Measurements from ENCODE around the gene PFKFB4. TPM values are rescaled to one million over a fixed set of nuclear protein-coding genes. Genes with fewer than 3 reads are reported as not detected.
"Not testable (repeated sequence)": the region's sequence is repeated elsewhere in the genome, so short reads cannot be mapped to it uniquely, and the experiment has no call there.

Gene PFKFB4
- total RNA-seq, 5 donors from 2014 or later (not counting 1 experiment from before 2014, with no cell fraction given), result 1.8 to 4.2 (median 2.4) TPM

- H3K27me3 Mint-ChIP-seq; H3K4me3 Mint-ChIP-seq; DNase-seq; H3K27ac ChIP-seq (ENCODE audit: low read length); H3K36me3 ChIP-seq (ENCODE audit: control insufficient read depth in 2 of 2, extremely low read depth in 1 of 2, insufficient read depth in 1 of 2, low read length in 1 of 2); H3K9me3 Mint-ChIP-seq; POLR2A ChIA-PET; H3K4me3 ChIP-seq (ENCODE audit: control insufficient read depth in 1 of 2, extremely low read depth in 1 of 2, low read length in 1 of 2); H3K27me3 ChIP-seq (replicated peaks in 1 of 2; ENCODE audit: control insufficient read depth in 2 of 2, extremely low read depth in 1 of 2, insufficient read depth in 2 of 2, low read length in 1 of 2); H3K27ac Mint-ChIP-seq; ATAC-seq (replicated peaks in 1 of 4); H3K36me3 Mint-ChIP-seq; H3K9me3 ChIP-seq: not testable (repeated sequence)
- H3K4me1 Mint-ChIP-seq, result peaks cover 11 to 20% (median 18%) of the 10 kb centered on the region in 3 donors
- H3K4me1 ChIP-seq (ENCODE audit: control insufficient read depth in 1 of 2, extremely low read depth in 1 of 2, insufficient read depth in 2 of 2, low read length in 2 of 2), result peaks cover 0 to 15% of the 10 kb centered on the region in 2 experiments
- CTCF ChIA-PET, result interaction anchor here (0.9 to 1.3 kb wide), 3 partner anchors 116 to 151 kb away, joined by 3 to 8 read pairs (median 4); no protein-coding TSS in a partner anchor
- 84% methylated on average over 5 of the region's 7 CpGs for WGBS (ENCODE audit: insufficient coverage)
Observed at GRCh38 chr3:48551651-48552050, 5.0 kb downstream of the PFKFB4 start.

GRCh38 chr3:48548729-48549705, 7.6 kb downstream of the PFKFB4 start:
- H3K4me3 ChIP-seq (ENCODE audit: control insufficient read depth in 1 of 2, extremely low read depth in 1 of 2, low read length in 1 of 2), result no peak overlapping the region
- H3K9me3 ChIP-seq, result no peaks in the 10 kb centered on the region
- Mint-ChIP-seq H3K27me3 (no peaks in the 10 kb centered on the region), H3K4me1 (peaks cover 9 to 27% (median 19%) of the 10 kb centered on the region in 3 donors), H3K36me3 (no peaks in the 10 kb centered on the region), H3K27ac (no peak overlapping the region), H3K9me3 (no peaks in the 10 kb centered on the region), H3K4me3 (no peak overlapping the region)
- CTCF ChIA-PET, result interaction anchor here (0.6 to 4.7 kb wide), 16 partner anchors 8 to 1233 kb away, joined by 3 to 51 read pairs (median 4); partner anchors contain the start of gene PFKFB4 (in 1 of the 2)
- H3K4me1 ChIP-seq (ENCODE audit: control insufficient read depth in 1 of 2, extremely low read depth in 1 of 2, insufficient read depth in 2 of 2, low read length in 2 of 2), result peaks cover 0 to 7% of the 10 kb centered on the region in 2 experiments
- DNase-seq (peak; percentile 46 to 87 (median 78)), ATAC-seq (replicated peaks in 1 of 4) (peak; percentile 89 to 99 (median 96))
- POLR2A ChIA-PET, result interaction anchor here in 1 of 2 donors (0.7 kb wide), 1 partner anchor 157 kb away, joined by 3 read pairs; no protein-coding TSS in a partner anchor
- WGBS (ENCODE audit: insufficient coverage), result 68% methylated on average over 6 of the region's 10 CpGs
- no peaks in the 10 kb centered on the region for H3K36me3 ChIP-seq (ENCODE audit: control insufficient read depth in 2 of 2, extremely low read depth in 1 of 2, insufficient read depth in 1 of 2, low read length in 1 of 2)
- no peak overlapping the region for H3K27ac ChIP-seq (ENCODE audit: low read length)
- H3K27me3 ChIP-seq (replicated peaks in 1 of 2; ENCODE audit: control insufficient read depth in 2 of 2, extremely low read depth in 1 of 2, insufficient read depth in 2 of 2, low read length in 1 of 2), result no peaks in the 10 kb centered on the region

GRCh38 chr3:48548126-48548525, 8.5 kb downstream of the PFKFB4 start:
- DNase-seq (no peak), ATAC-seq (replicated peaks in 1 of 4) (no peak)
- ChIA-PET POLR2A (no interaction called here), CTCF (interaction anchor here (0.8 to 4.7 kb wide), 6 partner anchors 9 to 150 kb away, joined by 3 to 51 read pairs (median 4); partner anchors contain the start of gene PFKFB4 (in 1 of the 2))
- H3K27me3 Mint-ChIP-seq, result no peaks in the 10 kb centered on the region
- Histone ChIP-seq H3K27me3 (replicated peaks in 1 of 2; ENCODE audit: control insufficient read depth in 2 of 2, extremely low read depth in 1 of 2, insufficient read depth in 2 of 2, low read length in 1 of 2) (no peaks in the 10 kb centered on the region), H3K27ac (ENCODE audit: low read length) (no peak overlapping the region), H3K36me3 (ENCODE audit: control insufficient read depth in 2 of 2, extremely low read depth in 1 of 2, insufficient read depth in 1 of 2, low read length in 1 of 2) (no peaks in the 10 kb centered on the region), H3K4me1 (ENCODE audit: control insufficient read depth in 1 of 2, extremely low read depth in 1 of 2, insufficient read depth in 2 of 2, low read length in 2 of 2) (peaks cover 0 to 7% of the 10 kb centered on the region in 2 experiments), H3K4me3 (ENCODE audit: control insufficient read depth in 1 of 2, extremely low read depth in 1 of 2, low read length in 1 of 2) (no peak overlapping the region), H3K9me3 (no peaks in the 10 kb centered on the region)
- WGBS (ENCODE audit: insufficient coverage), result 100% methylated on average over 2 of the region's 5 CpGs
- no peaks in the 10 kb centered on the region for H3K9me3 Mint-ChIP-seq
- no peak overlapping the region for H3K27ac Mint-ChIP-seq
- H3K4me1 Mint-ChIP-seq, result peaks cover 9 to 27% (median 19%) of the 10 kb centered on the region in 3 donors
- H3K4me3 Mint-ChIP-seq, result no peak overlapping the region
- H3K36me3 Mint-ChIP-seq, result no peaks in the 10 kb centered on the region

- H3K9me3 Mint-ChIP-seq, result no peaks in the 10 kb centered on the region
- H3K27ac Mint-ChIP-seq, result peak overlapping the region in 1 of 2 donors; percentile 16
- DNase-seq (no peak), ATAC-seq (replicated peaks in 1 of 4) (no peak)
- ChIA-PET POLR2A (no interaction called here), CTCF (interaction anchor here (0.6 to 4.7 kb wide), 4 partner anchors 110 to 274 kb away, joined by 3 to 51 read pairs (median 4); no protein-coding TSS in a partner anchor)
- Histone ChIP-seq H3K4me1 (ENCODE audit: control insufficient read depth in 1 of 2, extremely low read depth in 1 of 2, insufficient read depth in 2 of 2, low read length in 2 of 2) (peaks cover 0 to 7% of the 10 kb centered on the region in 2 experiments), H3K36me3 (ENCODE audit: control insufficient read depth in 2 of 2, extremely low read depth in 1 of 2, insufficient read depth in 1 of 2, low read length in 1 of 2) (no peaks in the 10 kb centered on the region), H3K27ac (ENCODE audit: low read length) (no peak overlapping the region), H3K4me3 (ENCODE audit: control insufficient read depth in 1 of 2, extremely low read depth in 1 of 2, low read length in 1 of 2) (no peak overlapping the region), H3K27me3 (replicated peaks in 1 of 2; ENCODE audit: control insufficient read depth in 2 of 2, extremely low read depth in 1 of 2, insufficient read depth in 2 of 2, low read length in 1 of 2) (no peaks in the 10 kb centered on the region), H3K9me3 (no peaks in the 10 kb centered on the region)
- 100% methylated on average over 2 of the region's 4 CpGs for WGBS (ENCODE audit: insufficient coverage)
- H3K4me3 Mint-ChIP-seq, result no peak overlapping the region
- H3K36me3 Mint-ChIP-seq, result peaks cover 4% of the 10 kb centered on the region
- peaks cover 9 to 27% (median 19%) of the 10 kb centered on the region in 3 donors for H3K4me1 Mint-ChIP-seq
- H3K27me3 Mint-ChIP-seq, result no peaks in the 10 kb centered on the region
Observed at GRCh38 chr3:48546203-48546829, 10.3 kb downstream of the PFKFB4 start.

GRCh38 chr3:48544141-48544540, 12.5 kb downstream of the PFKFB4 start:
- Mint-ChIP-seq H3K27ac (no peak overlapping the region), H3K9me3 (no peaks in the 10 kb centered on the region), H3K4me1 (peaks cover 9 to 27% (median 19%) of the 10 kb centered on the region in 3 donors), H3K27me3 (no peaks in the 10 kb centered on the region), H3K36me3 (peaks cover 4% of the 10 kb centered on the region), H3K4me3 (no peak overlapping the region)
- no peak for ATAC-seq (replicated peaks in 1 of 4)
- WGBS (ENCODE audit: insufficient coverage), result no CpG with 5 or more reads among the region's 5 CpGs
- Histone ChIP-seq H3K36me3 (ENCODE audit: control insufficient read depth in 2 of 2, extremely low read depth in 1 of 2, insufficient read depth in 1 of 2, low read length in 1 of 2) (no peaks in the 10 kb centered on the region), H3K9me3 (no peaks in the 10 kb centered on the region), H3K27me3 (replicated peaks in 1 of 2; ENCODE audit: control insufficient read depth in 2 of 2, extremely low read depth in 1 of 2, insufficient read depth in 2 of 2, low read length in 1 of 2) (no peaks in the 10 kb centered on the region), H3K4me3 (ENCODE audit: control insufficient read depth in 1 of 2, extremely low read depth in 1 of 2, low read length in 1 of 2) (no peak overlapping the region), H3K4me1 (ENCODE audit: control insufficient read depth in 1 of 2, extremely low read depth in 1 of 2, insufficient read depth in 2 of 2, low read length in 2 of 2) (peaks cover 0 to 7% of the 10 kb centered on the region in 2 experiments), H3K27ac (ENCODE audit: low read length) (no peak overlapping the region)
- ChIA-PET CTCF (interaction anchor here in 1 of 2 donors (0.6 kb wide), 2 partner anchors 15 to 43 kb away, joined by 5 to 7 read pairs; no protein-coding TSS in a partner anchor), POLR2A (no interaction called here)
- DNase-seq, result no peak

GRCh38 chr3:48543271-48543866, 13.2 kb downstream of the PFKFB4 start:
- H3K27ac Mint-ChIP-seq, result no peak overlapping the region
- DNase-seq (no peak), ATAC-seq (replicated peaks in 1 of 4) (no peak)
- H3K27ac ChIP-seq (ENCODE audit: low read length), result no peak overlapping the region
- POLR2A ChIA-PET, result no interaction called here
- peaks cover 4% of the 10 kb centered on the region for H3K36me3 Mint-ChIP-seq
- CTCF ChIA-PET, result no interaction called here
- H3K4me3 Mint-ChIP-seq, result no peak overlapping the region
- no peak overlapping the region for H3K4me3 ChIP-seq (ENCODE audit: control insufficient read depth in 1 of 2, extremely low read depth in 1 of 2, low read length in 1 of 2)
- H3K4me1 ChIP-seq (ENCODE audit: control insufficient read depth in 1 of 2, extremely low read depth in 1 of 2, insufficient read depth in 2 of 2, low read length in 2 of 2), result no peaks in the 10 kb centered on the region
- peaks cover 4 to 19% (median 16%) of the 10 kb centered on the region in 3 donors for H3K4me1 Mint-ChIP-seq
- no peaks in the 10 kb centered on the region for H3K9me3 Mint-ChIP-seq
- H3K9me3 ChIP-seq, result no peaks in the 10 kb centered on the region
- H3K27me3 Mint-ChIP-seq, result no peaks in the 10 kb centered on the region
- WGBS (ENCODE audit: insufficient coverage), result 38% methylated on average over 6 of the region's 9 CpGs
- no peaks in the 10 kb centered on the region for H3K27me3 ChIP-seq (replicated peaks in 1 of 2; ENCODE audit: control insufficient read depth in 2 of 2, extremely low read depth in 1 of 2, insufficient read depth in 2 of 2, low read length in 1 of 2)
- no peaks in the 10 kb centered on the region for H3K36me3 ChIP-seq (ENCODE audit: control insufficient read depth in 2 of 2, extremely low read depth in 1 of 2, insufficient read depth in 1 of 2, low read length in 1 of 2)
